Spleen (tissue), 7 donors: ENCODE measurements around the gene FOXRED2.

ENCODE experiments used
- POLR2A ChIP-seq, 3 donors: fragments of 450-650 bp; IDR thresholded peaks; one replicate each; pipeline ENCODE4 v1.5.1; 2017; ENCODE audit warnings: antibody characterized with exemption in 3 of 3, mild to moderate bottlenecking in 1 of 3
- POLR2AphosphoS5 ChIP-seq, 3 donors: sonication (generic); formaldehyde crosslinking; IDR thresholded peaks; one replicate each; pipeline ENCODE4 v1.5.1; 2017; ENCODE audit warnings: antibody characterized with exemption in 3 of 3
- TF ChIP-seq, protein P1 (sequence below), 11 experiments: fragments of 200-600 bp in 7 of 11; fragments of 450-650 bp in 4 of 11; sonication (generic) in 4 of 11; IDR thresholded peaks in 8 of 11; conservative IDR thresholded peaks in 3 of 11; 1 replicate in 7 of 11; 2 replicates in 4 of 11; pipeline versions ENCODE4 v1.4.0 to v1.8.0; 2016 to 2021; ENCODE audit warnings: antibody characterized with exemption in 11 of 11, inconsistent platforms in 4 of 11, mild to moderate bottlenecking in 1 of 11
- donor health status: DM: no; HTN: no; CAD: no; lungs with moderate emphysema.
- donor health status: DM: no; HTN: no; CAD: no.
- donor health status: DM: no; HTN: no; CAD: no.

DNA sequence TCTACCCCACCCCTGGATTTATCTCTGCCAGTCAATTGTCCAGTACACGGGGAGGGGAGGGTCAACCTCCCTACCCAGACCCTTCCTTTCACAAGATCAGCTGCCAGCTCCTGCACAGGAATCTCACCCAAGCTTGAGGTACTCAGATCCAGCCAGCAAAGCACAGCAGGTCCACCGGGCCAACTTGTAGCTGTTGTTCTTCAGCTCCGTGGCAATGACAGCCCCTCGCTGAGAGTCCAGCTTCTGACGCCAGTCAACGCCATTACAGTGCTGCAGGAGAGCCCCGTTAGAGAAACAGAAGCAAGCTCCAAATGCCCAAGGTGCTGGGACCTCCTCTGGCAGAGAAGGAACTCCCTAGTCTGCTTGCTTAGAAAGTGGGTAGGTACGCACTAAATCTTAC, 5.5 kb upstream of the FOXRED2 start:
- TF ChIP-seq, protein P1, sequence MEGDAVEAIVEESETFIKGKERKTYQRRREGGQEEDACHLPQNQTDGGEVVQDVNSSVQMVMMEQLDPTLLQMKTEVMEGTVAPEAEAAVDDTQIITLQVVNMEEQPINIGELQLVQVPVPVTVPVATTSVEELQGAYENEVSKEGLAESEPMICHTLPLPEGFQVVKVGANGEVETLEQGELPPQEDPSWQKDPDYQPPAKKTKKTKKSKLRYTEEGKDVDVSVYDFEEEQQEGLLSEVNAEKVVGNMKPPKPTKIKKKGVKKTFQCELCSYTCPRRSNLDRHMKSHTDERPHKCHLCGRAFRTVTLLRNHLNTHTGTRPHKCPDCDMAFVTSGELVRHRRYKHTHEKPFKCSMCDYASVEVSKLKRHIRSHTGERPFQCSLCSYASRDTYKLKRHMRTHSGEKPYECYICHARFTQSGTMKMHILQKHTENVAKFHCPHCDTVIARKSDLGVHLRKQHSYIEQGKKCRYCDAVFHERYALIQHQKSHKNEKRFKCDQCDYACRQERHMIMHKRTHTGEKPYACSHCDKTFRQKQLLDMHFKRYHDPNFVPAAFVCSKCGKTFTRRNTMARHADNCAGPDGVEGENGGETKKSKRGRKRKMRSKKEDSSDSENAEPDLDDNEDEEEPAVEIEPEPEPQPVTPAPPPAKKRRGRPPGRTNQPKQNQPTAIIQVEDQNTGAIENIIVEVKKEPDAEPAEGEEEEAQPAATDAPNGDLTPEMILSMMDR (IDR thresholded peaks at IDR 0.05 in 8 of 11, conservative IDR thresholded peaks at IDR 0.05 in 3 of 11) = no peak
- no peak for TF ChIP-seq POLR2AphosphoS5 (IDR thresholded peaks at IDR 0.05)
- no peak for TF ChIP-seq POLR2A (IDR thresholded peaks at IDR 0.05)
